WERI-Rb-1 (cell line): ENCODE data around the gene PIGA.
"Not testable (repeated sequence)": the region's sequence is repeated elsewhere in the genome, so short reads cannot be mapped to it uniquely, and the experiment has no call there.

ENCODE experiments used
- DNase-seq: peaks from one replicate; pipeline ENCODE4 v3.0.0-alpha.2; 2020
- H3K27ac ChIP-seq: fragments of 250-450 bp; sonication (Bioruptor Pico); 2 replicates; pipeline ENCODE4 v1.5.1; 2020; ENCODE audit warnings: mild to moderate bottlenecking, moderate library complexity
- H3K27me3 ChIP-seq: fragments of 250-450 bp; sonication (Bioruptor Pico); 2 replicates; pipeline ENCODE4 v1.5.1; 2021; ENCODE audit warnings: mild to moderate bottlenecking, low read depth, moderate library complexity; ENCODE audit not compliant: insufficient read depth, severe bottlenecking
- H3K36me3 ChIP-seq: fragments of 250-450 bp; sonication (Bioruptor Pico); 2 replicates; pipeline ENCODE4 v1.5.1; 2020; ENCODE audit warnings: mild to moderate bottlenecking, moderate library complexity
- H3K4me3 ChIP-seq: 2 replicates; pipeline ENCODE4 v1.5.1; 2011; ENCODE audit warnings: low read depth, mild to moderate bottlenecking, control low read depth, low read length
- H3K9me3 ChIP-seq: fragments of 250-450 bp; sonication (Bioruptor Pico); 2 replicates; pipeline ENCODE4 v1.5.1; 2021; ENCODE audit warnings: mild to moderate bottlenecking, moderate library complexity; ENCODE audit not compliant: severe bottlenecking
- TF ChIP-seq, protein P1 (sequence below): IDR thresholded peaks from 2 replicates; pipeline ENCODE4 v1.5.1; 2011; ENCODE audit warnings: low read depth, mild to moderate bottlenecking, control low read depth, inconsistent platforms, low read length

Gene PIGA

DNA sequence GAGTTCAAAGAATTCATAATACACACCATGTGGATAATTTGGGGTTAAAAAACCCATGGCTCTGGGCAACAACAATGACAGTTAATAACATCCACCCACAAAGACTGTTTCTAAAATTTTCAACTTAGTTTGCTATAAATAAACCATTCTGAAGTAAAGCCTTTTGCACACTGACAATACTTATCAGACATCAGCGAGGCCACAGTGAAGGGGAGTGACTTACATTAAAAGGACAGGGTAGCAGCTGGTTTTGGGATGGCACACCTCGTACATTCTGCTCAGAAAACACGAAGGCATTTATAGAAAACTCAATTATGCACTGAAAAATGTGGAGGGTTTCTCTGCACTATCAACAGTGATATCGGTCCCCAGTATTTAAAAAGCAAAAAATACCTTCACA is 15.0 kb downstream of the PIGA start:
- H3K4me3 ChIP-seq, result no peak overlapping the region
- no peak for DNase-seq
- H3K27ac ChIP-seq, result no peak overlapping the region
- TF ChIP-seq, protein P1, sequence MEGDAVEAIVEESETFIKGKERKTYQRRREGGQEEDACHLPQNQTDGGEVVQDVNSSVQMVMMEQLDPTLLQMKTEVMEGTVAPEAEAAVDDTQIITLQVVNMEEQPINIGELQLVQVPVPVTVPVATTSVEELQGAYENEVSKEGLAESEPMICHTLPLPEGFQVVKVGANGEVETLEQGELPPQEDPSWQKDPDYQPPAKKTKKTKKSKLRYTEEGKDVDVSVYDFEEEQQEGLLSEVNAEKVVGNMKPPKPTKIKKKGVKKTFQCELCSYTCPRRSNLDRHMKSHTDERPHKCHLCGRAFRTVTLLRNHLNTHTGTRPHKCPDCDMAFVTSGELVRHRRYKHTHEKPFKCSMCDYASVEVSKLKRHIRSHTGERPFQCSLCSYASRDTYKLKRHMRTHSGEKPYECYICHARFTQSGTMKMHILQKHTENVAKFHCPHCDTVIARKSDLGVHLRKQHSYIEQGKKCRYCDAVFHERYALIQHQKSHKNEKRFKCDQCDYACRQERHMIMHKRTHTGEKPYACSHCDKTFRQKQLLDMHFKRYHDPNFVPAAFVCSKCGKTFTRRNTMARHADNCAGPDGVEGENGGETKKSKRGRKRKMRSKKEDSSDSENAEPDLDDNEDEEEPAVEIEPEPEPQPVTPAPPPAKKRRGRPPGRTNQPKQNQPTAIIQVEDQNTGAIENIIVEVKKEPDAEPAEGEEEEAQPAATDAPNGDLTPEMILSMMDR, result no peak
- H3K9me3 ChIP-seq, result no peaks in the 10 kb centered on the region
- H3K36me3 ChIP-seq, result no peaks in the 10 kb centered on the region
- peaks cover 3% of the 10 kb centered on the region for H3K27me3 ChIP-seq

DNA sequence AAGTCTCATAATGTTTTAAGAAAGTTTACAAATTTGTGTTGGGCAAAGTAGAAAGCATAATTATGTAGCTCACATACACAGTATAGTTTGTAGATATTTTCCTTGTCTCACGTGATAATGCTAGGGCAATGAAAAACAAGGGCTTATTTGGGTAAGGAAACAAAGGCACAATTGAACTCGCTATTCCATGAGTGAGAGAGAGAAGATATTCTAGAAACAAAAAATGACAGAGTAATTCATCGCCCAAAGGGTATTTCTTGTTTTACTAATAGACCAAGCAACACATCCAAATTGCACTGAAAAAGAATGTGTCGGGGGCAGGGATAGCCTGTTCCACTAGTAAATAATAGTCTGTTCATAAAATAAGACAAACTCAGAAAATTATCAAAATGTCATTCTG is 16.2 kb downstream of the PIGA start:
- DNase-seq, result no peak
- Histone ChIP-seq H3K27me3 (peaks cover 3% of the 10 kb centered on the region), H3K4me3 (no peak overlapping the region), H3K27ac (no peak overlapping the region), H3K36me3 (no peaks in the 10 kb centered on the region), H3K9me3 (no peaks in the 10 kb centered on the region)
- TF ChIP-seq, protein P1, result no peak

DNA sequence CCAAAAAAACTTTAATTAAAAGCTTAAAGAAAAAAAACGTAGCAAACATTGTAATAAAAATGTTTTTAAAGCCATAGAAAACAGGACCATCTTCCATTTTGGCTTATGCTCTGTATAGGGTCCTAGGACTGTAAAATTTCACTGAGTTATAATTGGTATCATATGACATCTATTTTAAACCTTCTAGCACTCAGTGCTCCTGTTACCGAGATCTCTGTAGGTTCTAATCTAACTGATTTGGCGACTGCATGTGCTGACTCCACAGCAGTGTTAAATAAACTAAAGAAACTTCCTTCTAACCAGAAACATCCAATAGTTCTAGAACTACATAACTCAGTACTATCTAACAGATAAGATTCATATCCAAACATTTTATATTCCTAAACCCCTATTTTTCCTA is 19.8 kb downstream of the PIGA start, which contains the start of gene ASB11:
TSS of gene ASB11 (minus strand) at position 132 of the 400 bp plus-strand sequence. CDS start at position 97, 35 bp downstream.
- H3K36me3 ChIP-seq, result no peaks in the 10 kb centered on the region
- H3K9me3 ChIP-seq, result no peaks in the 10 kb centered on the region
- TF ChIP-seq, protein P1, result no peak
- peaks cover 2% of the 10 kb centered on the region for H3K27me3 ChIP-seq
- H3K27ac ChIP-seq, result no peak within 1 kb of the TSS
- no peak for DNase-seq
- H3K4me3 ChIP-seq, result no peak within 1 kb of the TSS

DNA sequence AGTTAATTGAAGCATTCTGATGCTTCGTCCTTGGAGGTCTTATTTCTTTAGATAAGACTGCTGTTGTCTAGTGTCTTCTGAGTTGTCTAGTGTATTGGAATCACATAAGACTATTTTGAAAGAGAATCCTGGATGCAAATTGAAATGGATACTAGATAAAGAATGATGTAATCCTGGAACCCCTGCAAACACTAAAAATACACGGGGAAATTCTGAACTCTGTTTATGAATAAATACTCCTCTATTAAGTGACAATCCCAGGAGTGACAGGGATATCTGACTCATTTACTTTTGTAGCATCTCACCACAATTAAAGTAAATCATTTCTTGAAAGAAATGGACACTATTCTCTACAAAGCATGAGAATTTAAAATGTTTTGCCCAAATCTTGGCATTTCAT is 20.9 kb downstream of the PIGA start:
- no peak for DNase-seq
- Histone ChIP-seq H3K4me3 (no peak overlapping the region), H3K36me3 (no peaks in the 10 kb centered on the region), H3K27ac (no peak overlapping the region), H3K27me3 (peaks cover 2% of the 10 kb centered on the region), H3K9me3 (no peaks in the 10 kb centered on the region)
- TF ChIP-seq, protein P1, result no peak

DNA sequence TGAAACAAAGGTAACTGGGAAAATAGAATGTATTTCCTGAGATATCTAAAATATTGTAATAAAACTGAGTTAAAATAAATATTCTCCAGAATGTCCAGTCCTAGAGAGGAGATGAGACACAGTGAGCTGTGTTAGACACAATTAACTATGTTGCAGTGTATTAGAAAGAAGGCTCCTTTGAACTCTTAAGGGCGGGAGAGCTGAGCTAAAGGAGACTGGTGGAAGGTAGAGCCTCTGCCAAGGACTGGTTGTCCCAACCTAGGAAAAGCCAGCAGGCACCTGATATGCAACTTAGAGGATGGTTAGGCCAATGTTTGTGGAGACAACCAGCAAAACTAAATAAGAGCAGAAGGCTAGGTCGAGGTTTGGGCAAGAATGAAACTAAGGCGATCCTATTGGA is 24.2 kb downstream of the PIGA start:
- Histone ChIP-seq H3K4me3 (no peak overlapping the region), H3K9me3 (no peaks in the 10 kb centered on the region), H3K27me3 (peaks cover 10% of the 10 kb centered on the region), H3K36me3 (no peaks in the 10 kb centered on the region), H3K27ac (no peak overlapping the region)
- TF ChIP-seq, protein P1, result no peak
- DNase-seq, result no peak

DNA sequence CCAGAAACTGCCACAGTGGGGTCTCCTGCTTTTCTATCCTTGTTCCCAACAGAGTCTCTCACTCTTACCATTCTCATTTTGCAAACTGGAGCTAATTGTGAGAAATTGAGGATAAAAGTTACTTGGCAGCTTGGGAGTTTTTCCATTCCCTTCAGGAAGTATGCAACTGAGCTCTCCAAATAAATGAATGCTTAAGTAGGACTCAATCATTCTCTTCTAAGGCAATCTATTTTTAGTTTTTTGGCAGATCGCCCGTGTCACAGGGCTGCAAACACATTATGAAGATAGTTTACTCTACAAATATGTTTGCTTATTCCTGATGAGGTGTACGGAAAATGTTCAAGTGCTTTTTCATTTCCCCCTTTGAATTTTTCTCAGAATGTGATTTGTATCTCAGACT is 25.2 kb downstream of the PIGA start:
- Histone ChIP-seq H3K9me3 (no peaks in the 10 kb centered on the region), H3K4me3 (no peak overlapping the region), H3K36me3 (no peaks in the 10 kb centered on the region), H3K27me3 (peaks cover 15% of the 10 kb centered on the region), H3K27ac (no peak overlapping the region)
- TF ChIP-seq, protein P1, result no peak
- DNase-seq, result no peak

DNA sequence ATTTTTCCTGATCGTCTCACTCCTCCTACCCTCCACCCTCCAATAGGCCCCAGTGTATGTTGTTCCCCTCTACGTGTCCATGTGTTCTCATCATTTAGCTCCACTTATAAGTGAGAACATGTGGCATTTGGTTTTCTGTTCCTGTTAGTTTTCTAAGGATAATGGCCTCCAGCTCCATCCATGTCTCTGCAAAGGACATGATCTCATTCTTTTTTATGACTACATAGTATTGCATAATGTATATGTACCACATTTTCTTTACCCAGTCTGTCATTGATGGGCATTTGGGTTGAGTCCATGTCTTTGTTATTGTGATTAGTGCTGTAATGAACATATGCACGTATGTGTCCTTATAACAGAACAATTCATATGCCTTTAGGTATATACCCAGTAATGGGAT is 29.4 kb downstream of the PIGA start:
- not testable (repeated sequence) for H3K9me3 ChIP-seq, H3K36me3 ChIP-seq, H3K27ac ChIP-seq, H3K4me3 ChIP-seq, DNase-seq
- peaks cover 24% of the 10 kb centered on the region for H3K27me3 ChIP-seq
